ENCODE results near the gene FAM217A.

Gene FAM217A

DNA sequence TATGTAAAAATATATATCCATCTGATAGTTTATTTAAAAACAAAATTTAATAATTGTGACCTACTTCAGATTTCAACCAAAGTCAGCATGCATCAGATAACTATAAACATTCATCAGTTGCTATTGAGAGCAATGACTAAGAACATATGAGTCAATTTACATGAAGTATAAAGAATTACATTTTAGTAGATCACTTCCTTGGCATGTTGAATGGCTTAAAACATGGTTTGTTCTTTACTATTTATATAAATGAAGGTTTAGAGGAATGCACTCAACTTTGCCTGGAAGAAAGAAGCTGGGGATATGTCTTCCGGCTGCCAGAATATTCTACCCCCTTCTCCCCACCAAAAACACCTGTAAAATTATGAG, 6.4 kb upstream of the FAM217A start:
- DNase-seq (ENCODE audit: low read depth in 2 of 2): no peak

DNA sequence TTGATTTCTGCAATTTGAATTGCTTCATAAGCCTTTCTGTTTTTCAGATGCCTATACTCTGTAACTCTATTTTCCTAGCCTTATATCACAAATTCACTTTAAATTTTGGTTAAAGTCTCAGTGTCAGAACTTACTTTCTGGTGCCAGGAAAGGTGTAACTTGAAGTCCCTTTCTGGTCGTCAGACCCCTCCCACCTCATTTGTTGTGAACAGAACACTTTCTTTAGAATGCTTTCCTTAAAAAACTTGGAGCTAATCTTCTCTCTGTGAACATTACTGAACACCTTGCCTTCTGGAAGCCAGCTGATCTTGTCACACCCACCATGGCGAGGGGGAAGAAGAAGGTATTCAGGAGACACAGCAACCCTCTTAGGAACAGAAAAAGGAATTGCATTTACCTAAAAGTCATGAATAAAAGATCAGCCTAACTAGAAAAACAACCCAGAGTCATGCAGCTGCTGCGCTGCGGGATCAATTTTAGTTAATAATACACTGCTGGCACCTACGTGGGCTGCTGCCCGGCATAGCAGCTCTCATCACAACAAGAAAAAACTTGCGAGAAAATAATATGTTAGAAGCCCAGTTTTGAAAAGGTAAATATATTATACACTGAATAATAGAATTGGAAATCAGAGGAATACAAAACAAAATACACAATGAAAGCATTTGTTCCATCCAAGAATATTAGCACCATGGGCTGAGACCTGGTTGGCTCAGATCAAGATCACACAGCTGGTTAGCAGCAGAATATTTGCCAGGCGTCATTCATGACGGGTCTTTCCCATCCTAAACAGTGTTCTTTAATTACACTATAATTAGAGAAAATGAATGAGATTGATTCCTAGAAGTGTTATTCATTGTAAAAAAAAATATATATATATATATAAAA, 5.8 kb upstream of the FAM217A start:
- no peak for DNase-seq (ENCODE audit: low read depth in 2 of 2)

DNA sequence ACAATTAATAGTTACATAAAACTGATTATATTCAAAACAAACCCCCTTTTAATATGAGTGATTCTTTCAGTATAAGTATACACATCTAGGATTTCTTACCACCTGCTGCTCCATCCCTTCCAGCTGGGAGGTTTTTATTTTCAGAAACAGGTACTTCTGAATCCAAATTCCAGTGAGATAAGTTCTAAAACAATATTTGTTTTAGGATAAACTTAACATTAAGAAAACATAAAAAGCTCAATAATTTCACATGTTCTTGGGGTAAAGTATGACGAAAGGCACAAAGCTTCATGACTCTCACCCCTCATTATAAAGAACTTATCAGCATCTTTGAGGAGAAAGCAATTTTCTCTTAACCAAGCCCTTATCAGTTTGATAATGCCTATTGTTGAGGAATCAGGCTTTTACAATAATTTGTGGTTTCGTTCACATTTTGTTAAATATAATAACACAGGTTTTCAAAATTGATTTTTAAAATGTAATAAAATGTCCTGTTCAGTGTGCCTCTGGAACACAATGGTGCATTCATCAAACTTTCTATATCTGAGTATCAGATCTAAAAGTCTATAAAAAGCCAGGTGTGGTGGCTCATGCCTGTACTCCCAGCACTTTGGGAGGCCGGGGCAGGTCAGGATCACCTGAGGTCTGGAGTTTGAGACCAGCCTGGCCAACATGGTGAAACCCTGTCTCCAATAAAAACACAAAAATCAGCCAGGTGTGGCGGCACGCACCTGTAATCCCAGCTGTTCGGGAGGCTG, 4.3 kb downstream of the FAM217A start:
- no peak for DNase-seq (ENCODE audit: low read depth in 2 of 2)

DNA sequence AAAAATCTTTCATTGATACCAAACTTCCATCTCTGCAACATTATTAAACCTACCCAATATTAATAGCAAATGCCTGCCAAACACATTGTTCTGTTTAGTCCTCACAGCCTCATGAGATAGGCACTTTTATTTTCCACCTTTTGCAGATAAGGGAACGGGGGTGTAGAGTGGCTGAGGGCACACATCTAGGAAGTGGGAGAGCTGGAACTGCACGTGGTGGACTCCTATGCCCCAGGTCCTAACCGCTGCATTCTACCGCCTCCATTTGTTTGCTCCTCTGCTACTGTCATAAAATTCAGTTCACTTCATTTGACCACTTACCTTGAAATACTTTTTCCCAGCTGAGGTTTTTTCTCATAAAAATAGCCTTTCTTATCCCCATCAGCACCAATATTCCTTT, 7.6 kb downstream of the FAM217A start:
- no peak for DNase-seq (ENCODE audit: low read depth in 2 of 2)

DNA sequence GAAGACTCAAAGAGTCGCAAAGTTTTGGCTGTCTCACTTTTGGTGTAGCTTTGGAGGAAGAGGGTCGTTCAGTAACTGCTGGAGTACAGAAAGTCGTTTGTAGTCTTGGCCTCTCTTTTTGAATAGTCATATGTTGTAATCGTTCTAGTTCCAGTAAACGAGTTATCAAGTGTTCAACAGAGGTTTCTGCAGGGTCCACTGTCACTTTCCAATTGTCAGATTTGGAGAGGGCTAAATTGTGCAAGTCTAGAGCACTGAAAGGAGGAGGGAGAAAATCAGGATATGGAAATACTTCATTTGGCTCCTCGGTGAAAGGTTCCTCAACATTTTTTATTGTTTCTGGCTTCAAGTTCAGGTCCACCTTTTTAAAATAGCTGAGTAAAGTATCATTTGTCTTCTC, 9.7 kb downstream of the FAM217A start:
- DNase-seq (ENCODE audit: low read depth in 2 of 2): no peak

DNA sequence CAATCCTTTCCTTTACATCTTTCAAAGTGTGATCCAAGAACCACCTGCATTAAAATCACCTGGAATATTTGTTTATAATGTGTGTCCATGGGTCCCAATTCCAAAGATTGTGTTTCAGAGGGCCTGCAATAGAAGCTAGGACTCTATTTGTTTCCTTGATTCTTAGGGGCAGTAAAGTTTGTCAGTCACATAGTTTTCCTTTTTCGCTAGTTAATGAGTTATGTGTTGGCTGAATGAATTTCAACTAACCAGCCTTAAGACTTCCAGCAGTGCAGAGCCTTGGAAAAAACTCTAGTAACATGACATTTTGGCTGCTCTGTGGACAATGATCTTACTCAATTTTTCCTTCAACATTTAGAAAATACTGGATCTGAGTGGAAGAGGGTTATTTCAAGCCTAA, 11.3 kb downstream of the FAM217A start:
- no peak for DNase-seq (ENCODE audit: low read depth in 2 of 2)

DNA sequence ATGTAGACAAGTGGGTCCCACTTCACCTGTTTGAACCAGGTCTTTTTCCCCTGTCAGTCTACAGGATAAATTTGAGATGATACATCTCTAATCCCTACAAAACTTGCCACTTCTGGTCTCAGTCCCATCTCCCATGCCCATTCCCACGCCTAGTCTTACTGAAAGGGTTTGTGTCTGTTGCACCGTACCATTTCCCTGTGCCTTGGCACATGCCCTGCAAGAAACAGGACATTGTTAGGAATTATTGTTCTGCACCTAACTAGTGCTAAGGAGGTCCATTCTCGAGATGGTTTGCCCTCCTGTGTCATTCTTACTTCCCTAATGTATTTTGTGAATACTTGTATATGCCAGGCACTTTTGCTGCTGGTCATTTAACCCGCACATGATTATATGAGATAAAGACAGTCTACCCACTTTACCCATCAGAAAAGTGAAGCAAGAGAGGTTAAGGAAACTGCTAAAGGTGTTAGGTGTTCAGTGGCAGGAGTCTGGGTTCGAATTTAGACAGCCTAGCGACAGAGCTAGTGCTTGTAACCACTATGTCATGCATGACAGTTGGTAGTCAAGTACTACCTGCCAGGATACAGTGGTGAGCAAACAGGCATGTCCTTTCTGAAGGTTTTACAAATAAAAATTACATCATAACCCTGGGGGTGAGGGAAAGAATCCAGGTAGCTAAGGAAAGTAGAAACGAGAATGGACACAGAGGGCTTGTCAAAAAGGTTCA, 12.7 kb downstream of the FAM217A start:
- no peak for DNase-seq (ENCODE audit: low read depth in 2 of 2)

DNA sequence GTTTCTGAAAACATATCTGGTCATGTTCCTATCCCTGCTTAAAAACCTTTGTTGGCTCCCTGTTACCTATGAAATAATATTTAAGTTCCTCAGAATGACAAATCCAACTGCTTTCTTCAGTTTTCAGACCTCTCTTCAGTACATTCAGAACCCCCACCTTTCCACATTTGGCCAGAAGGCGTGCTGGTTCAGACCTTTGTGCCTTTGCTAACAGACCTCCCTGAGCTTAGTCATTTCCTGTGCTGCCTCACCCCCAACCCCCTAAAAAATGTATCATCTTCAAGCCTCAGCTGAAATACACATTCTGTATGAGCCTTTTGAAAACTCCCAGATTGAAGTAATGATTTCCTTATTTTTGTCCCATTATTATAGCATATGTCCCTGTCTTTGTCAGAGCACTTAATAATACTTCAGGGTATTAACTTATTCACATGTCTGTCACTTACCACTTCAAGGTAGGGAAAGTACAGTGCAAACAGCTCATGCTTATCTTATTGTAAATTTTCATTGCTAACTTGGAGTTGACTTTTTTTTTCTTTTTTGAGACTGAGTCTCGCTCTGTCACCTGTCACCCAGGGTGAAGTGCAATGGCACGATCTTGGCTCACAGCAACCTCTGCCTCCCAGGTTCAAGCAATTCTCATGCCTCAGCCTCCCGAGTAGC, 19.7 kb downstream of the FAM217A start:
- DNase-seq (ENCODE audit: low read depth in 2 of 2): peak; percentile 17 to 27

DNA sequence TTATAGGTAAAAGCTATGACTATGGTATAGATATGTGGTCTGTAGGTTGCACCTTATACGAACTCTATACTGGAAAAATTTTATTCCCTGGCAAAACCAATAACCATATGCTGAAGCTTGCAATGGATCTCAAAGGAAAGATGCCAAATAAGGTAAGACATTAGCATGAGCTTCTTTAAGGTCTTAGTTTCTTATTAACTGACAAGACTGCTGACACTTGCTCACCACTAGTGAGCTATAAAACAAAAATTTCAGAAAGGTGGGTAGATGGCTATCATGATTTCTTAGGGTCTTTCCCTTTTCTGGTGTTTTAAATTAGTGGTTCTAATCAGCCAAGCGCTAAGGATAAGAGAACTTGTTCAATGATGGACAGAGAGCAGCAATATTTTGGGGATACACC, 21.9 kb downstream of the FAM217A start:
- no peak for DNase-seq (ENCODE audit: low read depth in 2 of 2)

DNA sequence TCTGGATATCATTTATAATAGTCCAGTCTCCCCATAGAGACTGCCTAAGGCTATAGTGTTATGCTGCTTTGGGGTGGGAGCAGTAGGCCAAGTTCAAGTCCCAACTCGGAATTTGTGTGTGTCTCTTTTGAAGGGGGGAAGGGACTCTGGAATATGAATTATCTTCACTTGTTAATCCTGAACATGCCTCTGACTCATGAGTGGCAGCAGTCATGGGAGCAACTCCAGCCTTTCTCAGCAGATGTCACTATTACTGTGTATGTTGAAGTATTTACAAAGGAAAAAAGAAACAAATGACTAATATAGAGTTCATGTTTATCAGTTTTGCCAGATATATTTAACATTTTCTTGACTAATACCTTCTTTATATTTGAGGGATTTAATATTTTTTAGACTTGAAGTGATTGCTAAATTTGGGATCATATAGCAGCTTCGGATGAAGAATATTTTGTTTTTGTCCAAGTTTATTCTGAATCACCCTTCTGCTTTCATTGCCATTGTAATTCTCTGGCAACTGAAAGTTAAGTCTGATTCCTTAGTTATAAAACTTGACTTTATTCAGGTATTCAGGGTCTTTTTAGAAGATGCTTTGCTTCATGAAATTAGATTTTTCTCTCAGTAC, 23.4 kb downstream of the FAM217A start:
- DNase-seq (ENCODE audit: low read depth in 2 of 2): no peak

DNA sequence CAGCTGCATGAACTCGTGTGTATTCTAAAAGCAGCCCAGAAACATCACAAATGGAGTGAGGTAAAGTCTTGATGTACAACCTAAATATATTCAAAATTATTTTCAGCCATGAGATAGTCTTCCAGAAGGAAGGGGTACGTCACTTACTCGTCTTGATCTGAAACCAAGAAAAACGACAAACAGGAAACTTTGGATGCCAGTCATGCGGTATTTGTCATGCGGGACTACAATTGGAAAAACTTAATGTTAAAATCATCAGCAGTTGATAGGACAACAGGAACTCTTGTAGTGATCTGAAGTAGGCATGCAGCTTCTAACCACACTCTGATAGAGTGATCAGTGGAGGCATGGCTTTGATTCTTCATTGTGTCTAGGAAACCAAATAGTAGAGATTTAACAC, 29.7 kb downstream of the FAM217A start:
- no peak for DNase-seq (ENCODE audit: low read depth in 2 of 2)

DNA sequence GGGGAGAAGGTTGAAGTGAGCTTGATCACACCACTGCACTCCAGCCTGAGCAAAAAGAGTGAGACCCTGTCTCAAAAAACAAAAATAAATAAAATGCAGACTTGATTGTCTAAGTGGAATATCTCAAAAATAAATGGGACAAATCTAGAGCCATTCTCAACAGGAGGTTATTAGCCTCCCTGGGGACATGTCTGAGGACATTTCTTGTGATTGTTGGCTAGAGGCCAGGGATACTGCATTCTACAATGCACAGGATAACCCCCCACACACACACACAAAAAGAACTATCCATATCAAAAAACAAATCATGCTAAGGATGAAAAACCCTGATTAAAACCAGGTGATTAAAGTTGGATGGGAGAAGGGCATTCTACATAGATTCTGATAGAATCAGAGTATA, 37.5 kb downstream of the FAM217A start:
- no peak for DNase-seq (ENCODE audit: low read depth in 2 of 2)

DNA sequence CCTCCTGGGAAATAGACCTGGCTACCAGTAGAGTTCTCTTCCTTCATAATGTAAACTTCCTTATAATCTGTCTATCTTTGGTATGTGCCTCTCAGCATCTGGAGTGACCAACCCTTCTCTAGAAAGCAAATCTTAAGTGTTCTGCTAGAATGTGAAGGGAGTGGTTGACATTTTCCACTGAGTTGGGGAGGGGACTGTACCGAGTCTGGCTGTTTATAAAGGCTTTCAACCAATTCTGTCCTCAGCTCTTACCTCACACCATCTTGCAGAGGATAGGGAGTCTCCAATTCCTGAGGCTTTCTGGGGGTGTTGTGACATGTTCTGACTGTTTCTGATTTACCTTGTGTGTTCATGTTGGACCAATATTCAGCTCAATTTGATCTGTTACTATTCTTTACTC, 39.6 kb downstream of the FAM217A start:
- DNase-seq (ENCODE audit: low read depth in 2 of 2): no peak

DNA sequence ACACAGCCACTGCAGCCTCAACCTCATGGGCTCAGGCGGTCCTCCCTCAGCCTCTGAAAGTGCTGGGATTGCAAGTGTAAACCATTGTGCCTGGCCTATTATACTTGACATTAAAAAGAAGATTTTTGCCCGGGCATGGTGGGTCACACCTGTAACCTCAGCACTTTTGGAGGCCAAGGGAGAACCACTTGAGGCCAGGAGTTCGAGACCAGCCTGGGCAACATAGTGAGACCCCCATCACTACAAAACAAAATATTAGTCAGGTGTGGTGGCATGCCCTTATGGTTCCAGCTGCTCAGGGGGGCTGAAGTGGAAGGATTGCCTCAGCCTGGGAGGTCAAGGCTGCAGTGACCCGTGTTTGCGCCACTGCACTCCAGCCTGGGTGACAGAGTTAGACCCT, 42.4 kb downstream of the FAM217A start:
- no peak for DNase-seq (ENCODE audit: low read depth in 2 of 2)

DNA sequence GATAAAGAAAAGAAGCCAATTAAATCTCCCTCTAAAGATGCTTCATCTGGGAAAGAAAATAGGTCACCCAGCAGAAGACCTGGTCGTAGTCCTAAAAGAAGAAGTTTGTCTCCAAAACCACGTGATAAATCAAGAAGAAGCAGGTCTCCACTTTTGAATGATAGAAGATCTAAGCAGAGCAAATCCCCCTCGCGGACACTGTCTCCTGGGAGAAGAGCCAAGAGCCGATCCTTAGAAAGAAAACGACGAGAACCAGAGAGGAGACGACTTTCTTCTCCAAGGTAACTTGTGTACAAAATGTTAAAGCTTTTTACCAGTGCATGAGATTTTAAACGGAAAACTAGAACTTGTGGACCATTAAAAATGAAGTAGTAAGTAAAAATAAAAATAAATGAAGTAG, 46.5 kb downstream of the FAM217A start:
- DNase-seq (ENCODE audit: low read depth in 2 of 2): no peak

DNA sequence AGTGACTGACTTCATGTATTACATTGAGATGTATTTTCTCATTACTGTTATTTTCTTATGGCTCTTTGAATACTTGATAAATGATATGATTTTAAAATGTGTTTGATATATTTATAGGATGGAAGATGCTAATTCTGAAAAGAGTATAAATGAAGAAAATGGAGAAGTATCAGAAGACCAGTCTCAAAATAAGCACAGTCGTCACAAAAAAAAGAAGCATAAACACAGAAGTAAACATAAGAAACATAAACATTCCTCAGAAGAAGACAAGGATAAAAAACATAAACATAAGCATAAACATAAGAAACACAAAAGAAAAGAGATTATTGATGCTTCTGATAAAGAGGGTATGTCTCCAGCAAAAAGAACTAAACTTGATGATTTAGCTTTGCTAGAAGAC, 47.5 kb downstream of the FAM217A start:
- DNase-seq (ENCODE audit: low read depth in 2 of 2): no peak

DNA sequence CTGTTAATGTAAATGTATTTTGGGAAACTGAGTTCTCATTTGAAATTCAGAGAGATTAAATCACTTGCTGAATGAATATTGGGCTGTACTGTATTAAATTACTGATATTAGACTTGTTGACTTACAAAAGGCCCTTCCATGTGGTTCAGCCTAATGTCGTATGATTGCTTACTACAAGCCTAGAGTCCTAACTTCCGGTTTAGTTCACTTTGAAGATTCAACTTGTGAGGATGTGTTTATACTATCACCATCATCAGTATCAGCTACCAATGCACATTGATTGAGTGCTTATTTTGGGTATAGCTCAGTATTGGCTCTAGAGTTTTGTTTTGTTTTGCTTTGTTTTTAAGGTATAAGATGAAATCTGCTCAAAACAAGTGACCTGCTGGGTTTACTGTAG, 48.3 kb downstream of the FAM217A start:
- no peak for DNase-seq (ENCODE audit: low read depth in 2 of 2)

DNA sequence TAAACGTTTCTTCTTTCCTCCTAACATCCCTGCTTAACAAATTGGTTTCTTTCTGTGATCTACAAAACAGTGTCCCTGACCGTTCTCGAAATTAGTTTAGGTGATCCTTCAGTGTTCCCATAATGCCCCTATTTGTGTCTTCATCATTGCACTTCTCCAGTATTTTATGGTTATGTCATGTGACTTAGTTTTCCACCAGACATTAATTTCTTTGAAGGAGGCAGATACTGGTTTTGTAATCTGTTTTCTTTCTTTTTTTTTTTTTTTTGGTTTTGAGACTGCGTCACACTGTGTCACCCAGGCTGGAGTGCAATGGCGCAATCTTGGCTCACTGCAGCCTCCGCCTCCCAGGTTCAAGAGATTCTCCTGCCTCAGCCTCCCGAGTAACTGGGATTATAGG, 49.2 kb downstream of the FAM217A start:
- no peak for DNase-seq (ENCODE audit: low read depth in 2 of 2)

DNA sequence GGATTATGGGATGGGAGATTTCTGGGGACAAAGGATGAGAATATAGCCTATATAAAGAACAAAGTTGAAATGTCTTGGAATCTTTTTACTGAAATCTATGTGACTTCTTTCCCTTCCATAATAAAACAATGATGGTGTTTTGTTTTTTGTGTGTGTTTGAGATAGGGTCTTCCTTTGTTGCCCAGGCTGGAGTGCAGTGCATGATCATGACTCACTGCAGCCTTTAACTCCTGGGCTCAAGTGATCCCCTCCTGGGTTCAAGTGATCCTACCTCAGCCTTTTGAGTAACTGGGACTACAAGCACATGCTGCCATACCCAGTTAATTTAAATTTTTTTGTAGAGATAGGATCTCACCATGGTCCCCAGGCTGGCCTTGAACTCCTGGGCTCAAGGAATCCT, 50.9 kb downstream of the FAM217A start:
- DNase-seq (ENCODE audit: low read depth in 2 of 2): no peak

DNA sequence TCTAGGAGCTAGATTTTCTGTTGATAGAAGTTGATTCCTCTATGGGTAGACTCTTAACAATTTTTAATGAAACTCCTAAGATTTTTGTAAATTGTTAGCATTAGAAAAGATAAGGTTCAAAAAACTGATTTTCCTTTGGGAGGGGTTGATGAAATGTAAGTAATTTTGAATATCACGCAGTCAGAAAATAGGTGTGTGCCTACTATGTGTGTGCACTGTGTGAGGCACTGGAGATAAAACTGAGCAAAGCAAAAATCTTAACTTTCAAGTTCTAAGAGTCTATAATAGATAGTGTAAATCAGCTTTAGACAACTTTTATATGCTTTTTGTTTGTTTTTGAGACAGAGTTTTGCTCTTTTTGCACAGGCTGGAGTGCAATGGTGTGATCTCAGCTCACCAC, 53.3 kb downstream of the FAM217A start:
- DNase-seq (ENCODE audit: low read depth in 2 of 2): no peak

DNA sequence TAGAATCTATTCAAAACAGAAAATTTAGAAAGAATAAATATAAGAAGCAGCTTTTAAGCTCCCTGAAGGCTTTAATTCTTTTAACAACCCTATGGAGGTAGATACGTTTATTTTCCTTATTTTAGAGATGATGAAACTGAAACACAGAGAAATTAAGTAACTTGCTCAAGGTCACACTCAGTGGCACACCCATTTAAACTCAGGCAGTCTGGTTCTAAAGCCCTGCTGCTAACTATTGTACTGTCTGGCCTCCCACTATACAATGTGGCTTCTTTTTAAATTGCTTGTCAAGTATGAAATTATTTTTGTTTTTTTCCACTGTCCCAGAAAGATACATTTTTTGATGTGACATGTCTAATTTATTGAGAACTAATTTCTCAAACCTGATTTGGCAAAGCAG, 55.7 kb downstream of the FAM217A start:
- DNase-seq (ENCODE audit: low read depth in 2 of 2): no peak
